Measurements from ENCODE around the gene SMC3. TPM values are rescaled to one million over a fixed set of nuclear protein-coding genes. Genes with fewer than 3 reads are reported as not detected.

Gene SMC3
- total and polyA plus RNA-seq, 2 of the 4 experiments (the other 2 are of a cell fraction): 15.0 to 15.2 TPM

DNA sequence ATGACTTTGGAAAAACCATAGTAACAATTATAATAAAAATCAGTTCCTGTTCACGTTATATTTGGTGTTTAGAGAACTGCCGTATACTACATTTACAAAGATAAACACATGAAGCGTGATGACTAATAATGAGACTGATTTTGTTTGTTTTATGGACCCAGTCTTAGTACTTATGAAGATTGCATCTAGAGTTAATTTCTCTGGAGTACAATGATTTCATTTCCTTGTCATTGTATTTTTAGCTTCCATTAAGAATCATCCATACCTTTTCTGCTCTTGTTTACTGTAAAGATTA is 79.6 kb downstream of the SMC3 start:
- Histone ChIP-seq H3K27me3 (ENCODE audit: control insufficient read depth, insufficient read depth, low read length) (peaks cover 46% of the 10 kb centered on the region), H4K8ac (ENCODE audit: low read depth in 2 of 2, low read length in 2 of 2) (no peak overlapping the region), H3K14ac (replicated peaks; ENCODE audit: low read depth, low read length) (no peak overlapping the region), H3K9ac (ENCODE audit: low read depth, low read length) (no peak overlapping the region), H3K36me3 (ENCODE audit: control insufficient read depth, insufficient read depth, low read length) (no peaks in the 10 kb centered on the region), H3K4me1 (ENCODE audit: control insufficient read depth, insufficient read depth, low read length) (no peaks in the 10 kb centered on the region; the same call in none of the 2 replicates), H3K79me1 (ENCODE audit: low read depth in 1 of 2, low read length in 2 of 2) (no peaks in the 10 kb centered on the region), H2BK120ac (ENCODE audit: low read depth, low read length) (no peak overlapping the region), H3K4ac (ENCODE audit: low read depth, low read length) (no peak overlapping the region), H2AFZ (replicated peaks; ENCODE audit: low read length, poor library complexity) (no peak overlapping the region), H3K9me3 (ENCODE audit: control insufficient read depth, insufficient read depth, low read length) (0 out of 2 replicates have a peak, but pooled peaks cover 2% of the 10 kb centered on the region), H3K4me2 (ENCODE audit: low read depth, low read length) (no peak overlapping the region), H3K18ac (ENCODE audit: low read depth, low read length) (no peak overlapping the region), H3K4me3 (ENCODE audit: insufficient read depth, low read depth, low read length) (no peak overlapping the region), H2BK5ac (ENCODE audit: low read depth, low read length, poor library complexity, severe bottlenecking) (no peak overlapping the region), H4K91ac (ENCODE audit: insufficient read depth, low read depth, low read length) (no peak overlapping the region), H2AK5ac (ENCODE audit: low read depth, low read length) (no peak overlapping the region), H4K20me1 (ENCODE audit: insufficient read depth, low read length) (no peaks in the 10 kb centered on the region; the same call in 1 of the 2 replicates), H3K23ac (ENCODE audit: low read depth, low read length) (no peak overlapping the region), H3K56ac (ENCODE audit: extremely low read depth, insufficient read depth, low read length) (no peak overlapping the region), H4K5ac (ENCODE audit: low read depth, low read length) (no peak overlapping the region), H2BK20ac (ENCODE audit: low read depth, low read length) (no peak overlapping the region), H3K27ac (ENCODE audit: insufficient read depth, low read length) (no peak overlapping the region), H2BK15ac (ENCODE audit: low read depth, low read length) (no peak overlapping the region), H2AK9ac (replicated peaks; ENCODE audit: low read depth, low read length, poor library complexity) (no peak overlapping the region), H3K9me1 (ENCODE audit: insufficient read depth, low read length) (no peaks in the 10 kb centered on the region)
- no CpG with 5 or more reads among the region's 3 CpGs for WGBS, 2 experiments (ENCODE audit: extremely low coverage in 2 of 2, insufficient read length in 1 of 2)
- in situ Hi-C loops (cut with MboI; ENCODE audit: low sequenced_read_pairs): no loop called here
- no TSS peak for BruUV-seq (replicated peaks)
- TF ChIP-seq POLR2A (IDR thresholded peaks at IDR 0.05; ENCODE audit: low read depth, low read length) (no peak), BHLHE40 (IDR thresholded peaks at IDR 0.05; ENCODE audit: low read depth, low read length) (no peak), MAZ (IDR thresholded peaks at IDR 0.05; ENCODE audit: borderline replicate concordance, low read depth, low read length) (no peak), CEBPB (IDR thresholded peaks at IDR 0.05; ENCODE audit: low read depth, low read length) (no peak), NFE2L2 (IDR thresholded peaks at IDR 0.05; ENCODE audit: low read depth, low read length) (no peak), FOS (IDR thresholded peaks at IDR 0.05; ENCODE audit: low read depth, low read length) (no peak), MAFK (IDR thresholded peaks at IDR 0.05; ENCODE audit: low read depth, low read length) (no peak), RFX5 (IDR thresholded peaks at IDR 0.05; ENCODE audit: low read depth, low read length) (no peak), RAD21 (IDR thresholded peaks at IDR 0.05; ENCODE audit: low read length) (no peak), MXI1 (IDR thresholded peaks at IDR 0.05; ENCODE audit: borderline replicate concordance, low read depth, low read length) (no peak), CHD1 (IDR thresholded peaks at IDR 0.05; ENCODE audit: low read depth, low read length) (no peak)
- TF ChIP-seq, protein P1, sequence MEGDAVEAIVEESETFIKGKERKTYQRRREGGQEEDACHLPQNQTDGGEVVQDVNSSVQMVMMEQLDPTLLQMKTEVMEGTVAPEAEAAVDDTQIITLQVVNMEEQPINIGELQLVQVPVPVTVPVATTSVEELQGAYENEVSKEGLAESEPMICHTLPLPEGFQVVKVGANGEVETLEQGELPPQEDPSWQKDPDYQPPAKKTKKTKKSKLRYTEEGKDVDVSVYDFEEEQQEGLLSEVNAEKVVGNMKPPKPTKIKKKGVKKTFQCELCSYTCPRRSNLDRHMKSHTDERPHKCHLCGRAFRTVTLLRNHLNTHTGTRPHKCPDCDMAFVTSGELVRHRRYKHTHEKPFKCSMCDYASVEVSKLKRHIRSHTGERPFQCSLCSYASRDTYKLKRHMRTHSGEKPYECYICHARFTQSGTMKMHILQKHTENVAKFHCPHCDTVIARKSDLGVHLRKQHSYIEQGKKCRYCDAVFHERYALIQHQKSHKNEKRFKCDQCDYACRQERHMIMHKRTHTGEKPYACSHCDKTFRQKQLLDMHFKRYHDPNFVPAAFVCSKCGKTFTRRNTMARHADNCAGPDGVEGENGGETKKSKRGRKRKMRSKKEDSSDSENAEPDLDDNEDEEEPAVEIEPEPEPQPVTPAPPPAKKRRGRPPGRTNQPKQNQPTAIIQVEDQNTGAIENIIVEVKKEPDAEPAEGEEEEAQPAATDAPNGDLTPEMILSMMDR (conservative IDR thresholded peaks at IDR 0.05; ENCODE audit: low read depth, low read length): no peak
- TF ChIP-seq, protein P2, sequence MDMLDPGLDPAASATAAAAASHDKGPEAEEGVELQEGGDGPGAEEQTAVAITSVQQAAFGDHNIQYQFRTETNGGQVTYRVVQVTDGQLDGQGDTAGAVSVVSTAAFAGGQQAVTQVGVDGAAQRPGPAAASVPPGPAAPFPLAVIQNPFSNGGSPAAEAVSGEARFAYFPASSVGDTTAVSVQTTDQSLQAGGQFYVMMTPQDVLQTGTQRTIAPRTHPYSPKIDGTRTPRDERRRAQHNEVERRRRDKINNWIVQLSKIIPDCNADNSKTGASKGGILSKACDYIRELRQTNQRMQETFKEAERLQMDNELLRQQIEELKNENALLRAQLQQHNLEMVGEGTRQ (IDR thresholded peaks at IDR 0.05; ENCODE audit: low read depth, low read length): no peak
- TF ChIP-seq, protein P3, sequence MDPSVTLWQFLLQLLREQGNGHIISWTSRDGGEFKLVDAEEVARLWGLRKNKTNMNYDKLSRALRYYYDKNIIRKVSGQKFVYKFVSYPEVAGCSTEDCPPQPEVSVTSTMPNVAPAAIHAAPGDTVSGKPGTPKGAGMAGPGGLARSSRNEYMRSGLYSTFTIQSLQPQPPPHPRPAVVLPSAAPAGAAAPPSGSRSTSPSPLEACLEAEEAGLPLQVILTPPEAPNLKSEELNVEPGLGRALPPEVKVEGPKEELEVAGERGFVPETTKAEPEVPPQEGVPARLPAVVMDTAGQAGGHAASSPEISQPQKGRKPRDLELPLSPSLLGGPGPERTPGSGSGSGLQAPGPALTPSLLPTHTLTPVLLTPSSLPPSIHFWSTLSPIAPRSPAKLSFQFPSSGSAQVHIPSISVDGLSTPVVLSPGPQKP (IDR thresholded peaks at IDR 0.05; ENCODE audit: borderline replicate concordance, low read depth, low read length): no peak
- ATAC-seq (ENCODE audit: low read depth) (no peak), DNase-seq (peak; percentile 47)
- intact Hi-C loops (cut with micrococcal nuclease): no loop called here
- dilution Hi-C loops (cut with HindIII; ENCODE audit: low sequenced_read_pairs, unreplicated experiment): no loop called here
- POLR2A ChIA-PET (ENCODE audit: unreplicated experiment): interaction anchor here (0.6 kb wide), 1 partner anchor 252 kb away, joined by 3 read pairs; no protein-coding TSS in a partner anchor
- CTCF ChIA-PET: no interaction called here
